Astrocyte of the hippocampus (primary cell): Measurements from ENCODE around the gene IL10RB.
"Not testable (repeated sequence)": the region's sequence is repeated elsewhere in the genome, so short reads cannot be mapped to it uniquely, and the experiment has no call there.

Experiments used
- DNase-seq: peaks from one replicate; pipeline ENCODE4 v3.0.0; 2011; ENCODE audit warnings: low read depth, low spot score

The IL10RB gene

DNA sequence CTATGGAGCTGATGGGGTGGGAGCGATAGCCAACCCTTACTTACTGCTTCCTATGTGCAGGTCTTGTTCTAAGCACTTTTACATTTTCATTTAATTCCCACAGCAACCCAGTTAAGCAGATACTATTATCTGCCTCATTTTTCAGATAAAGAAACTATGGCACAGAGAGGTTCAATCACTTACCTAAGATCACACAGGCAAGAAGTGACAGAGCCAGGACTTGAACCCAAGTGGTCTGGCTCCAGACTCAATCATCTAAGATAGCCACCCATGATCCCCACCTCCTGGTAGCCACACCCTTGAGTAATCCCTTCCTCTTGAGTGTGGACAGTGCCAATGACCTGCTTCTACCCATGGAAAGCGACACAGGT, 35.5 kb downstream of the IL10RB start:
- DNase-seq, result no peak

DNA sequence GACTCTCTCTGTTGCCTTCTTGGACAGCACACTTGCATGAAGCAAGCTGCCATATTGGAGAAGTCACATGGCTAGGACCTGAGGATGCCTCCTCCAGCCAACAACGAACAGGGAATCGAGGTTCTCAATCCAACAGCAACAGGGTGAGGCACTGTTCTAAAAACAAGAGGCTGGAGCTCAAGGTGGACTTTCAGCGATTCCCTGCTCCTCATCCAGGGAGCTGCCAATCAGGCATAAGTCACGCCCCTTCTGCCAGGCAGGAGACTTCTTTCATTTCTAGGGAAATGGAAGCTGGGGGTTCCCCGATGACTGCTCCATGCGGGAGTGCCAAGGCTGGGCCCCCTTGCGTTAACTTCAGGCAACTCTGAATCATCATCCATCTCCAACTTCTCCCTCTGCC, 35.9 kb downstream of the IL10RB start:
- DNase-seq, result no peak

DNA sequence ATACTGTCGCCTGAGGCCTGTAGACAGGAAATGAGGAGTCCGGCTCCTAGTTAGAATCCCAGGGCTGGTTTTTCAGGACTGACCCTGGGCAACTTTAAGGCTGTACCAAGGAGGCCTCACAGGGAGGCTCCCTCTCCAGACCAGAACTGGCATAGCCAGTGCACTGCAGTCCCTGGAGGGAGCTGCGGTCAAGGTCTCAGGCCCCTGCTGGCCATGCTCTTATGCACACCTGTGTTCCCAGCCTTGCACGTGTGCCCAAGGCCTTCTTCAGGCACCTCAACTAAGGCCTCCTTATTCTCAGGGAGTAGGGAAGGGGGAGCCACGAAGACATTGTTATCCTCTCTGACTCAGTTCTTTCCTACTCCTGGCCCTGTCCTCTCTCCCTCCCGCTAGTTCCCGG, 36.6 kb downstream of the IL10RB start:
- DNase-seq, result no peak

GRCh38 chr21:33305344-33305671, 39.1 kb downstream of the IL10RB start:
- no peak for DNase-seq

GRCh38 chr21:33305938-33306337, 39.8 kb downstream of the IL10RB start:
- no peak for DNase-seq

DNA sequence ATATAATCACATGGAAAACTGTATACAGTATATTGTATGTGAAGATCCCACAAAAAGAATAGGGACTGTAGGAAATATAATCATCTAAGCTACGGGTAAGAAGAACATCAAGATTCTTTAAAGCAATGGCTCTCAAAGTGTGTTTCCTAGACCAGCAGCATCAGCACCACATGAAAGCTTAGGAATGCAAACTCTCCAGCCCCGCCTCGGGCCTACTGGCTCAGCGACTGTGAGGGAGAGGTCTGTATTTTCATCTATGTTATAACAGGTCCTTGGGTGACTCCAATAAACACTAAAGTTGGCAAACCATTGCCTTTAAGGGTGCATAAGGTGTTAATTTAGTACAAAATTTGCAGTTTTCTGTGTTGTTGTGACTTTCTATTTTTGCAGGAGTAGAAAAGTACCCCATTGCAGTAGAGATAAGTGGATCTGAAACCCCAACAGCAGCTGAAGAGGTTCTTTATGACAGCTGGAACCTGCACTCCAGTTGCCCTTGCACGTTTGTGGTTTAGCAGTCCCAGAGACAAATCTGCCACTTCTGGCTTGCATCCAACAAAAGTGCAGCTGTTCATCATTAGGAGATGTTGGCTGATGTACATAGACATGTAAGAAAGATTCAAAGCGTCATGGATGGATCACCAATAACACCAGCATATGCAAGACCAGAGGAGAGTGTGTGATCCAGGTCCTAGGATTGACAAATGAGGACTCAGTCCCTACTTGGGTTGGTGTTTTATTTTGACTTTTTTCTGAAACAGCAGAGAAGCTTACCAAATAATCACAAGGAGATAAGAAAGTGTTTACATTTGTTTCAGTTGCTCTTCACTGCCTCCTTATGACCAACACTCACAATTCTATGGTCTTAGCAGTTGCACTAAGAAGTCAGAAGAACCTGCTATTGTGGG, 42.7 kb downstream of the IL10RB start:
- DNase-seq, result no peak

DNA sequence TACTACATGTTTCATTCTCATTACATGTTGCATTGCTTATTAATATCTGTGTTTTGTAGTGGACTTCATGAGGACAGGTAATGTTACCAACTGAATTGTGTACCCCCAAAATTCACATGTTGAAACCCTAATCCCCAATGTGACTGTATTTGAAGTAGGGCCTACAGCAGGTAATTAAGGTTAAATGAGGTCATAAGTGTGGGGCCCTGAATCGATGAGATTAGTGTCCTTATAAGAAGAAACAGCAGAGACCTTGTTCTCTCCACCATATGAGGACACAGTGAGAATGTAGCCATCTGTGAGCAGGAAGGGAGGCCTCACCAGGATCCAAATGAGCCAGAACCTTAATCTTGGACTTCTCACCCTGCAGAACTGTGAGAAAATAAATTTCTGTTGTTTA, 43.6 kb downstream of the IL10RB start:
- DNase-seq, result no peak

DNA sequence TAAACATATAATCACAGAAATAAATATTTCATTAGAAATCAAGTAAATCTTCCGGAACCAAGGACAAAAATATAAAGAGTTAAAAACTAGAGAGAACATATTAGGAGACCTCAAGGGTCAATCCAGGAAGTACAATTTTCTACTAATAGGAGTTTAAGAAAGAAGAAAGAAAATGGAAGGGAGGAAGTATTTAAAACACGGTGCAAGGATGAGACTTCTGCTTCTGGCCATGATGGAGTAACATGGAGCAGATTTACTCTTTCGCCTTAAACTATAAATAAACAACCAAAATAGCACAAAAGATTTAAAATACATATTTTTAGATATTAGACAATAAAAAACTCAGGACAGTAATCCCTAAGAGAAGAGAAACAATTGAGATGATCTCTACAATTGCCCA, 46.0 kb downstream of the IL10RB start:
- DNase-seq, result no peak

GRCh38 chr21:33313183-33313582, 47.0 kb downstream of the IL10RB start:
- DNase-seq, result no peak

- DNase-seq, result no peak
Measured at GRCh38 chr21:33313611-33314010, 47.4 kb downstream of the IL10RB start.

- DNase-seq, result peak; percentile 80
Measured at GRCh38 chr21:33314111-33314510, 47.9 kb downstream of the IL10RB start.

- no peak for DNase-seq
Measured at GRCh38 chr21:33315946-33316710, 50.0 kb downstream of the IL10RB start.

- no peak for DNase-seq
Measured at GRCh38 chr21:33317145-33317544, 51.0 kb downstream of the IL10RB start.

DNA sequence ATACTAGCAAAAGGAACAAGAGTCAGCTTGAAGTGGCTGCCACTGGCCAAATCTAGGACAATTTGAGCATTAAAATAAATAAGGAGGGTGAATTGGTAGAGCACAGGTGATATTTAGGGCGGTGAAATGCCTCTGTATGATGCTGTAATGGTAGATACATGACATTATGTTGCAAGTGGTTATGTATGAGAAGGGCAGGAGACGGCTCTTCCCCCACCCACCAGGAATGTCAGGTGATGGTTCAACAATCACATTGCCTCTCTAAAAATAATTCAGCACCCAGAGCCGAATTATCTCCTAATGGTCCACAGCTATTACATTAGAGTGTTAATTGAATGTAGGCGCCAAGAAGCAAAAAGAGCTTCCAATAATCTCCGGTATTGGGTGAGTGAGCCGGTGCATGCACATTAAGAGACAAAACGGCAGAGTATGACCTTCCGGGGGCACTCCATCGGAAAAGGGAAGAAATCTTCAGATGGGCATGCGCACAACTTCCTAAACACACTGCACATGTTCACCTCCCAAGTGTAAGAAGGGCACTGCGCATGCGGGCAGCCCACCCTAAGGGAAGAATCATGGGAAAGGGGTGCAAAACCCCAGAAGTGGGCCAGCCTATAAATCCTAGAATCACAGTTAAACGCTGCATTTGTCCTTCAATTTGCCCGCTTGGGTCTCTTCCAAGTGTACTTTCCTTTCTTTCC, 51.8 kb downstream of the IL10RB start:
- no peak for DNase-seq

DNA sequence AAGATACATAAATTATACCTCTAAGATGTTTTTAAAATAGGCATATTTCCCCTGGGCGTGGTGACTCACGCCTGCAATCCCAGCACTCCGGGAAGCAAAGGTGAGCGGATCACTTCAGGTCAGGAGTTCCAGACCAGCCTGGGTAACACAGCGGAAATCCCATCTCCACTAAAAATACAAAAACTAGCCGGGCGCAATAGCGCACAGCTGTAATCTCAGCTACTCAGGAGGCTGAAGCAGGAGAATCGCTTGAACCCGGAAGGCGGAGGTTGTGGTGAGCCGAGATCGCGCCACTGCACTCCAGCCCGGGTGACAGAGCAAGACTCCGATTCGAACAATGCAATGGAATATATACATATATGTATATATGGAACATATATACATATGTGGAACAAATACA, 54.8 kb downstream of the IL10RB start:
- DNase-seq, result not testable (repeated sequence)

DNA sequence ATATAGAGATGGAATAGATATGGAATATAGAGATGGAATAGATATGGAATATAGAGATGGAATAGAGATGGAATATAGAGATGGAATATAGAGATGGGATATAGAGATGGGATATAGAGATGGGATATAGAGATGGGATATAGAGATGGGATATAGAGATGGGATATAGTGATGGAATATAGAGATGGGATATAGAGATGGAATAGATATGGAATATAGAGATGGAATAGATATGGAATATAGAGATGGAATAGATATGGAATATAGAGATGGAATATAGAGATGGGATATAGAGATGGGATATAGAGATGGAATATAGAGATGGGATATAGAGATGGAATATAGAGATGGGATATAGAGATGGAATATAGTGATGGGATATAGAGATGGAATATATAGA, 57.4 kb downstream of the IL10RB start:
- not testable (repeated sequence) for DNase-seq

DNA sequence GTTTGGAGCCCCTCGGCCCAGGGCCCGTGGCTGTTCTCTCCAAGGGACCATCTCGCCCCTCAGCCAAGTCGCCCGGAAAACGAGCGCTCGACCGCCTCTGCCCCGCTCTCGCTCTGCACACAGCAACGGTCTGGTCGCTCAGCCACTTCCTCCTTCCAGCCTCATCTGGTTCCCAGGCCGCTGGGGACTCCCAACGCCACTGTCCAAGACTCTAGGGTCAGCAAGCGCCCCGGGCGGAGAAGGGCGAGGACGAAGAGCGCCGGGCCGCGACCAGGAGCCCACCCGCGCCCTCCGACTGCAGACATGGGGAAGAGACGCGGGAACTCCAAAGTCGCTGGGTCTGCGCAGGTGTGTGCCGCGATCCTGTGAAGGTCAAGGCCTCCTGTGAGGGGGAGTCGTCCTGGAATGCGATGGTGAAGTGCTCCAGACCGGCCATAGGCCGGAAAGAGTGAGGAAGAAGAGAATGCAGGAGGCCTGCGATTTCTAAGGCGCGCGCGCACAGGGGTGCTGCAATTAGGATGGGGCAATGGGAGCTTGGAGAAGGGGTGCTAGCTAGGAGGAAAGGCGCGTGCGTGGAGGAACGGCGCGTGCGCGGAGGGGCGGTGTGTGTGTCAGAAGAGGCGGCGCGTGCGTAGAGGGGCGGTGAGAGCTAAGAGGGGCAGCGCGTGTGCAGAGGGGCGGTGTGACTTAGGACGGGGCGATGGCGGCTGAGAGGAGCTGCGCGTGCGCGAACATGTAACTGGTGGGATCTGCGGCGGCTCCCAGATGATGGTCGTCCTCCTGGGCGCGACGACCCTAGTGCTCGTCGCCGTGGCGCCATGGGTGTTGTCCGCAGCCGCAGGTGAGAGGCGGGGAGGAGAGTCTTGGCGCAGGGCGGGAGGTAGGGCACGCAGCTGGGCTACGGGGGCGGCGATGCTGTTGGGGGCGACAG, 58.4 kb downstream of the IL10RB start, which contains the start of gene IFNAR1:
TSS of gene IFNAR1 (plus strand) at position 680 of the 931 bp plus-strand sequence. CDS start at position 766, 86 bp downstream.
- peak; percentile 99 for DNase-seq

GRCh38 chr21:33325222-33326067, 59.3 kb downstream of the IL10RB start:
- peak; percentile 79 for DNase-seq

DNA sequence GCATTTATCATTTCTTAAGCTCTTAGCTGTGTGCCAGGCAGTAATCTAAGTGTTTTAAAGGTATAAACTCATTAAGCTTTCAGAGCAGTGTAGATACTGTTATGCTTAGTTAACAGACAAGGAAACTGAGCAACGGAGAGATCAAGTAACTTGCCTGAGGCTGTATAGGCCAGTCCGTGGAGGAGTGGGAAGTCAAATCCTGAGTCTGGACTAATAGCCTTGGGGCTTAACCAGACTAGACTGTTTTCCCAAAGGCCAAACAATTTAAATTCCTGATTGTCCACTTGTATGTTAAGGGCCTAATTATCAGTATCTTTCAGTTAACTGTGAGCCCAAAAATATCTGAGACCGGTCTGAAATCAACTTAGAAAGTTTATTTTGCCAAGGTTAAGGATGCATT, 61.2 kb downstream of the IL10RB start:
- DNase-seq, result no peak

GRCh38 chr21:33327792-33328433, 61.7 kb downstream of the IL10RB start:
- DNase-seq, result no peak
